HS-27A (cell line): ENCODE results near the gene TSPOAP1.

Experiments
- DNase-seq: peaks from one replicate; pipeline ENCODE4 v3.0.0-alpha.2; 2012; ENCODE audit warnings: low read depth, missing footprints

The TSPOAP1 gene

GRCh38 chr17:58277107-58277801 is 51.3 kb downstream of the TSPOAP1 start:
- DNase-seq: no peak

GRCh38 chr17:58276423-58276822 is 52.2 kb downstream of the TSPOAP1 start:
- DNase-seq: no peak

GRCh38 chr17:58275417-58275816 is 53.2 kb downstream of the TSPOAP1 start:
- DNase-seq: no peak

- DNase-seq: no peak
These were observed 55.0 kb downstream of the TSPOAP1 start for GRCh38 chr17:58273453-58274104.

- DNase-seq: no peak
These were observed 56.0 kb downstream of the TSPOAP1 start for GRCh38 chr17:58272367-58273280.

- no peak for DNase-seq
These were observed 57.2 kb downstream of the TSPOAP1 start for GRCh38 chr17:58271216-58271931.

- no peak for DNase-seq
These were observed 57.9 kb downstream of the TSPOAP1 start for GRCh38 chr17:58270476-58271215.

GRCh38 chr17:58269557-58270291 is 58.9 kb downstream of the TSPOAP1 start:
- DNase-seq: no peak

- DNase-seq: no peak
These were observed 59.6 kb downstream of the TSPOAP1 start for GRCh38 chr17:58268774-58269556.

GRCh38 chr17:58268326-58268725 is 60.3 kb downstream of the TSPOAP1 start:
- DNase-seq: no peak

GRCh38 chr17:58267347-58268324 is 61.0 kb downstream of the TSPOAP1 start:
- no peak for DNase-seq

GRCh38 chr17:58265902-58266875 is 62.4 kb downstream of the TSPOAP1 start:
- DNase-seq: no peak

GRCh38 chr17:58265271-58265670 is 63.3 kb downstream of the TSPOAP1 start:
- no peak for DNase-seq

- no peak for DNase-seq
These were observed 64.0 kb downstream of the TSPOAP1 start for GRCh38 chr17:58264407-58265103.

- DNase-seq: no peak
These were observed 64.8 kb downstream of the TSPOAP1 start for GRCh38 chr17:58263773-58264172.

- DNase-seq: no peak
These were observed 66.4 kb downstream of the TSPOAP1 start for GRCh38 chr17:58262149-58262548.

- no peak for DNase-seq
These were observed 73.8 kb downstream of the TSPOAP1 start for GRCh38 chr17:58254803-58255202.
